T-helper 1 cell treated with Interleukin-12 subunit alpha and Interleukin-12 subunit beta and Interleukin-4 antibody, amounts not matched to agents 30 ng/mL and 1 ng/mL, for 36 hours (primary cell): Measurements from ENCODE around the gene MSMO1. TPM values are rescaled to one million over a fixed set of nuclear protein-coding genes. Genes with fewer than 3 reads are reported as not detected.
"Not testable (repeated sequence)": the region's sequence is repeated elsewhere in the genome, so short reads cannot be mapped to it uniquely, and the experiment has no call there.

Source experiments
- intact Hi-C: fragments of 100-400 bp; cut with micrococcal nuclease; formaldehyde crosslinking; loops from one replicate; pipeline ENCODE4 v1.15.1; 2024
- total RNA-seq: library from RNA; stranded (reverse); gene quantifications from 2 replicates; pipeline ENCODE4 v1.2.3, GENCODE V29; 2022

MSMO1 gene
- total RNA-seq: 52.8 and 53.9 TPM in 2 replicates

DNA sequence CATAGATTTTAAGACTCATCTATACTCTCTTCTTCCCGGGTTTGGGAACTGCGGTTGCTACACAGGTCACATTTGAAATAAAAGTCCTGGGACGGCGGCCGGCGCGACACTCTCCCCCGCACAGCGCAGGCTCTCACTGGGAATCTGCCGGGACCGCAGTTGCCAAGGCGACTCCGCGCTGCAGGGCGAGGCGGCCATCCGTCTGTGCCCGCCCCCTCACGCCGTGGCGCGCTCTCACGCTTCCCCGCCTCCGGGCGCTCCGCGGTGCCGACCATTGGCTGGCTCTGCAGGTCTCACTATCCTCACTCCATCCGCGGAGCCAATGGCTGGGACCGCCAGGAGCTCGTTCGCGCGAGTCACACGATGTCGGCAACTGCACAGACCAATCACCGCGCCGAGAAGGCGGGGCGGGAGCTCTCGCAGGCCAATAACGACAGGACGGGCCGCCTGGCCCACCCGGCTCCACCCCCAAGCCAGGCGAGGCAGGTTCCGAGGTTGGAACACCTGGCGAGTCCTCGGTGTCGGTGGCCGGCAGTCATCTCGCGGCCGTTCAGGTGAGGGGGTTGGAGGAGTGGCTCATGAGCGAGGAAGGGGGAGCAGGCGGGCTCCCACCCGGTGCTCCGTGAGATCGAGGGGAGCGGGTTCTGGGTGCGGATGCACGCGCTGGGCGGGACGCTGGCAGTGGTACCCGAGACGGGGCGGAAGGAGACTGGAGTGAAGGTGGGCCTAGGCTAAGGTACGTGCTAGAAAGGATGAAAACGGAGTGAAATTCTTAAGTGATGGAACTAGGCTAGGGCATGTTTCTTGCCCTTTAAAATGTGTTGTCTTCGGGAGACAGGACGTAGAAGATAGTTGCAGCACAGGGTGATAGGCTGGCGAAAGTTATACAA lies at the start of gene MSMO1:
TSS of gene MSMO1 (plus strand) at position 459 of the 890 bp plus-strand sequence. CDS start 5,702 bp downstream, outside the sequence.
- intact Hi-C loops: loop anchor here (1.0 to 5.0 kb wide), 9 partner anchors 26 to 1833 kb away; partner anchors contain the start of genes KLHL2, TMA16 and TMEM192

DNA sequence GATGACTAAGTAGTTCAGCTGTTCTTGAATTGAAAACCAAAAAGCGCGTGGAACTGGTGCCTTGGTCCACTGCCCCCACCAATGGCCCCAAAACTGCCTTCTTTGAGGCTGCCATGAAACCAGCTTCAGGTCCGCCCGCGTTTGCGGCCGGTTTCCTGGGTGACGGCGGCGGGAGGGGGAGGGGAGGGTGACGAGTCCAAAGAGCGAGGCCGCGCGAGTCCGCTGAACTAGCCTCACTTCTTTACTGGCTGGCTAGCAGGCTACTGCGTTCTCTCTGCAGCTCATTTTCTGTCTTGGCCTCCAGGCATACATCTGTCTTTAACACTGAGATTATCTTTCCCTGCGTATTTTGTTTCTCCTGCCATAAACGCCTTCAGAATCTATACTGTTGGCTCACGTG lies 47.9 kb upstream of the MSMO1 start:
- intact Hi-C loops: not testable (repeated sequence)

DNA sequence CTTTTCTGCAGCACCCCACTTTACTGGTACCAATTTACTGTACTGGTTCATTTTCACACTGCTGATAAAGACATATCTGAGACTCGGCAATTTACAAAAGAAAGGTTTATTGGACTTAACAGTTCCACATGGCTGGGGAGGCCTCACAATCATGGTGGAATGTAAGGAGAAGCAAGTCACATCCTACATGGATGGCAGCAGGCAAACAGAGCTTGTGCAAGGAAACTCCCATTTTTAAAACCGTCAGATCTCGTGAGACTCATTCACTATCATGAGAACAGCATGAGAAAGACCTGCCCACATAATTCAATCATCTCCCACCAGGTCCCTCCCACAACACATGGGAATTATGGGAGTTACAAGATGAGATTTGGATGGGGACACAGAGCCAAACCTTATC lies 42.8 kb upstream of the MSMO1 start:
- intact Hi-C loops: loop anchor here (10.0 kb wide), 1 partner anchor 180 kb away; no protein-coding TSS in a partner anchor

DNA sequence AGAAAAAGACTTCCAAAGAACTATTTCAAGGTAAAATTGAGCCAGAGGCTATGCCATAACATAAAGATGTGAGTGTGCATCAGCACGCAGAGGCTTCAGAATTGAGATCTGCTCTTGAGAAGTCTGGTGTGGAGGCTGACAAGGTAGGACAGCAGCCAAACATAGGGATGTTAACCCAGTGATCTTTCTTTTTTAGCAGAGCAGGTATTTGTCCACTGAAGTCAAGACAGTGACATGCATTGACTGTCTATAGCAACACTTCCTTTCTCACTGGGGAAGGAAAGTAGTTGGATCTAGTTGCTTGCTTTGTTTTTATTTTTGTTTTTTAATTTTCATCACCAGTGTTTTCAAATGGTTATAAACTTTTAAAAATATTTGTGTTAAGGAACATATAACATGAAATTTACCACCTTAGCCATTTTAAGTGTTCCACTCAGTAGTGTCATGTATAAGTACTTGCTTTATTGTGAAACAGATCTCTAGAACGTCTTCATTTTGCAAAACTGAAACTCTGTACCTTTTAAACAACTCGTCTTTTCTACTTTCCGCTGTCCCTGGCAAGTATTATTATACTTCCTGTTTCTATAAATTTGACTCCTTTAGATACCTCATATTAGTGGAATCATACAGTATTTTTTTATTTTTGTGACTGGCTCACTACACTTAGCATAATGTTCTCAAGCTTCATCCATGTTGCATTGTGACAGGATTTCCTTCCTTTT lies 40.7 kb upstream of the MSMO1 start:
- intact Hi-C loops: loop anchor here (2.0 to 10.0 kb wide), 2 partner anchors 14 to 178 kb away; no protein-coding TSS in a partner anchor

DNA sequence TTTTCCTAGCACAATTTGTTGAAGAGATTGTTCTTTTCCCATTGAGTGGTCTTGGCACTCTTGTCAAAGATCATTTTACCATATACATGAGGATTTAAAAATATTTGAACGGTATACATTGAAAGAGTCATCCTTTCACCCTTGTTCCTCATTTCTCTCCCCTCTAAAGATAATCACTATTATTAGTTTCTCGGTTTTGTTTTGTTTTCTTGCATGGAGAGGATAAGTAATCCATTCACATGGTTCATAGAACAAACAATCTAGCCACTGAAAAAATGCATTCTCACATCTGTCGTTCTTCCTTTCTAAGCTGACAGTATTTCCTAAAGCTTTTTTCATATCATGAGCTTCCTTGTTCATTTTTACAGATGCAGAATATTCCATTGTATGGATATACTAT lies 39.2 kb upstream of the MSMO1 start:
- intact Hi-C loops: loop anchor here (10.0 kb wide), 1 partner anchor 177 kb away; no protein-coding TSS in a partner anchor

DNA sequence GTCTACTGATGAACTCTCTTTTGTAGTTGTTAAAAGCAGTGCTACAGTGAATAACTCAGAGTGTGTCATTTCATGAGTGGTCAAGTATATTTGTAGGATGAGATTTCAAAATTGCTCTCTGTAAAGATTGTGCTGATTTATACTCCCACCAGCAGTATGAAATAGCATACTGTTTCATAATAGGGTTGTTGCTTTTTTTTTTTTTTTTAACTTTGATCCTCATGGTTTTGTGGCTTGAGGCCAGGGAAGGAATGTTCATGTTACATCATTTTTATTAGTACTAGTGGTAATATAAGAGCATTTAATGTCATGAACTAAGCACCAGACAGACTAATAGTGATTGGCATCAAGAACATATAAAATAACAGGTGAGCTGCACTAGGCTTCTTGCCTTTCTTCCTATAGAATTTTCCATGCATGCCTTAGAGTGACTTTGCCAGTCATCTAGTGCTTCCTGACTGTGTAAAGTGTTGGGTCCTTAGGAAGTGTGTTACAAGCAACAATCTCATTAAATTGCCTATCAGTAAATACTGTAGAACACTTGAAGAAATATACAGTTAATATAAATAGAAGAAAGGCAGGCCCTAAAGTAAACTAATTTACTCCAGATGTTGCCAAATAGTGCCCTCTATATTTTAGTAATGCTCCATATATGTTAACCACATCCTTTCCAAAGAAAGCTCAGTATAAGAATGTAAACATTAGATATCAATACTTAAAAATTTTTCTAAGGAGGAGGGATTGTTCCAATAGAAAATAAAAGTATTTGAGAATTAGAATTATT lies 38.6 kb upstream of the MSMO1 start:
- intact Hi-C loops: loop anchor here (1.0 to 10.0 kb wide), 2 partner anchors 158 to 176 kb away; no protein-coding TSS in a partner anchor

DNA sequence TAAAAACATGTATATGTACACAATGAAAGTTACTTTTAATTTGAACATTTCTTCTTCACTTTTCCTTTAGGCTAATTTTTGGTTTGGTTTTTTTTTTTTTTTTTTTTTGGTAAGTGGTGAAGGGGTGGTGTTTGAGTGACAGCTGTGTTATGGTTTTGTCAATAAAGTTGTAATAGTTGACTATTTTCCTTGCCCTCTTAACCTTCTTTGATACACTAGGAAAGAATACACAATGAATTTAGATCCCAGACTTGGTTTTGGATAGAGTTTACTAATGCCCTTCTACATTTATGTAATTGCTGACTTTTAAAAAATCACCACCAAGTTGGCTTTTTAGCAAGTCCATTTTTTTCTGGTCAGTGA lies 38.1 kb upstream of the MSMO1 start:
- intact Hi-C loops: loop anchor here (1.0 to 10.0 kb wide), 2 partner anchors 158 to 175 kb away; no protein-coding TSS in a partner anchor

DNA sequence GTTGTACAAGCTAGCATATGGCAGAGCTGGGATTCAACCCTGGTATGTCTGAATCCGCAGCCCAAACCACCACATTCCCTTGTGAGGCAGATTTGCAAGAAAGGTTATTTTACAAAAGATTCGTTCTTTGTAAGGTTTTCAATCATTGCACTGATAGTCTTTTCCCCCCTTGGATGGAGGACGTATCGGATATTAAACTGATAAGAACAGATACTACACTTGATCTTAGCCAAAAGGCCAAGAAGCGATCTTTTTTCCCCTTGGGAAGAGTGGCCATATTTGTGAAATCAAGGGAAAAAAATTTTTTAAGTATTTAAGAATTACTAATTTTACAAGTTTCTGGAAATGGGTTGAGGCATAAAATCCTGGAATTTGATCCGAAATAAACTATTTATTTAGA lies 34.4 kb upstream of the MSMO1 start:
- intact Hi-C loops: no loop called here

DNA sequence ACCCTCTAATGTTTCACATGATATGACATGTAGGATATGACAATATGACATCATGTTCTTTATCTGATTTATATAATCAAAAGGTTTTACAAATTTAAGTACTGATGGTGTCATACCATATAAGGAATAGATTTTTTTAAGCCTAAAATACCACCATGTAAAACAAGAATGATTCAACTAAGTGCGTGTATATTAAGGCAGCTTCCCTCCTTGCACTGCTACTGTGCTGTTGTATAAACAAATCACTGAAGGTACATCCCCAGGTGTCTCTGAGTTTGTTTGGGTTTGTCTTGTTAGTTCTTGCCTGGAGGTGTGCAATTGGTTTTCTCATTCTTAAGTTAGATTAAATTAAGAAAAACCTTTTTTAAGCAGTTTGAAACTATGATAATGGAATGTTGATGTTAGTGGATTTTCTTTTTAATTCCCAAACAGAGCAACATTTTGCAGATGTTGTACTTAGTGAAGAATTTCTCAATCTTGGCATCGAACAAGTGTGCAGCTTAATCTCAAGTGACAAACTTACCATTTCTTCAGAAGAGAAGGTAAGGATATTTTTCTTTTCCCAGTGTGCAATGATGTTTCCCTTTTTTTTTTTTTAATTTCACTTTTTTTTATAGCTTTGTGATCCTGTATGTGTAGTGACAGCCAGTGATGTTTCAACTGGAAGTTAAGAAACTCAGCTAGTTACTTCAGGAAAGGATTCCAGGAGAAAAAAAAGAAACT lies 33.4 kb upstream of the MSMO1 start:
- intact Hi-C loops: loop anchor here (2.0 kb wide), 1 partner anchor 85 kb away; no protein-coding TSS in a partner anchor

DNA sequence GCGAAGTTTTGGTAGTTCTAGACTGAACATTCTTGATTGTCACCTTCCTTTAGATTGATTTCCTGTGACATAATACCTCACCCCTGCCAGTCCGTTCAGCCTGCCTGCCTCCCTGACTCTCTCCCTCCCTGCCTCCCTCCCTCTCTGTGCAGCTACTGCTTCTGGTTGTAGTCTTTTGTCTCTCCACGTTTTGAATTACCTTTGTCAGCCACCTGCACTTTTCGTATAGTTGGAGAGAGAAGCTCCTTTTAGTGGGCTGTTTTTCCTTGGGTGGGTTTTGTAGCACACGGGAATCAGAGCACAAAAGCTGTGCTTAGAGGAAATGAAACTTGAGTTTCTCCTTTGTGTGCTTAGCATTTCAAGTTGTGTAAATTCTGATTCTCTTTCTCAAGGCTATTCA lies 32.6 kb upstream of the MSMO1 start:
- intact Hi-C loops: loop anchor here (2.0 kb wide), 1 partner anchor 86 kb away; no protein-coding TSS in a partner anchor

DNA sequence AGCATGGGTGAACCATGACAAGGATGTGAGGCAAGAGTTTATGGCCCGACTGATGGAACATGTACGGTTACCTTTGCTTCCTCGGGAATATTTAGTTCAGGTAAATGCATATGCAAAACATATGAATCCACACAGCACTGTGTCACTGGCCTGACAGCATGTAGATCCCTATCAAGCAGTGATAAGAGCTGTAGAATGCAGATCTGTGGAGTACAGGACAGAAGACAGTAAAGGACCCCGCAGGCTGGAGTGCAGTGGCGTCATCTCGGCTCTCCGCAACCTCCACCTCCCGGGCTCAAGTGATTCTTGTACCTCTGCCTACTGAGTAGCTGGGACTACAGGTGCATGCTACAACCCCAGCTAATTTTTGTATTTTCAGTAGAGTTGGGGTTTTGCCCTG lies 29.8 kb upstream of the MSMO1 start:
- intact Hi-C loops: loop anchor here (1.0 kb wide), 1 partner anchor 163 kb away; no protein-coding TSS in a partner anchor

DNA sequence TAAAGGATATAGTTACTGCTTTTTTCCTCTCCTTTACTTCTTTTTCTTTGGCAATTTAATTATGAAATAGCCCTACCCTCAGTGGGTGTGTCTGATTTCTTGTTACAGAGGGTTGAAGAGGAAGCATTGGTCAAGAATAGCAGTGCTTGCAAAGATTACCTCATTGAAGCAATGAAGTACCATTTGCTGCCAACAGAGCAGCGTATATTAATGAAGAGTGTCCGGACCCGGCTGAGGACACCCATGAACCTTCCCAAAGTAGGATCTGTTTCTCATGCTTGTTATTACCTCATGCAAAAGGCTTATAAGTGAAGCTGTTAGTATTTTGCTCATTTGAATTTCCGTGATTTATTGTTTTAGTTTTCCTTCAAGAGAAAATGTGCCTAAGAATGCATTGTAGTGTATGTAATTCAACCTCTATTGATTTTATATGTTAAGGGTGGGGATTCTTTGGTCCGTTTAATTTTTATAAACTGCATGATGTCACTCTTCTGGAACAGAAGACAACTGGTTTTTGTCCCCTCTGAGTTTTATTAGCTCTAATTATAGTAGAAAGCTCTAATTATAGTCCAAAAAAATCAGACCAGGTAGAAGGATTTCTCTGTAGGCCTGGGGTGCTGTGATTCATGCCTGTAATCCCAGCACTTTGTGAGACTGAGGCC lies 27.9 kb upstream of the MSMO1 start:
- intact Hi-C loops: loop anchor here (2.0 to 5.0 kb wide), 2 partner anchors 13 to 42 kb away; no protein-coding TSS in a partner anchor

DNA sequence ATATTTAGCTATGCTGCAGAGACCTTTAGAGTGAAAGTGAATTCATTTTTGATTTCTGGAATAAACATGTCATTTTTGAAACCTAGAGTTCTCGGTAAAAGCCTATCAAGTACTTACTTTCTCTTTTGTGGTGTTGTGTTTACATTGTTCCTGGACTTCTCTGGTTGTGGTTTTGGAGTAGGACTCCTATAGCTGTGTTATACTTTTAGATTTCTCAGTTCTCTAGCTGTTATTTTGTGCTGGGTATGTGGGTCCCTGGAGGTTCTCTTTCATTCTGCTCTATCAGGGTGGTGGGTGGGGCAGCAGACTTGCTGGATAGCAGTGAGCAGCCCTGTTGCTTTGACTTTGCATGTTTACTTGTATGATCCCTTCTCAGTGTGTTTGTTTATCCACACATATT lies 25.6 kb upstream of the MSMO1 start:
- intact Hi-C loops: loop anchor here (1.0 to 5.0 kb wide), 4 partner anchors 7 to 45 kb away; partner anchors contain the start of gene MSMO1

DNA sequence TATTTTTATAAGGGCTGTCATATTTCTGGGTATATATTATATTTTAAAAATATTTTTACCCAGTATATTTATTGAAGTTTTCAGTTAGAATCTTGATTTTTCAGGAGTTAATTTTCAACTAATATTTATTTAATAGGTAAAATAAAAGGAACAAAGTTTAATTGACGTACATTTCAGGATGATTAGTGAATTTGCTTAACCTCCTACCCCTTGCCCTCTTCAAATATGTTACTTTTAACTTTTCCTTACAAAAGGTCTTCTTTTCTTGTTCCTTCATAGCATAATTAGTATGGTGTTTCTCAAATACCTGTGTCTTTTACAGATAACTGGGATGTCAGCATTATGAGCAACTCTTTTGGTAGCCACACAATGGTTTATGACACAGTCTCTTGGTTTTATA lies 24.8 kb upstream of the MSMO1 start:
- intact Hi-C loops: loop anchor here (5.0 kb wide), 1 partner anchor 45 kb away; no protein-coding TSS in a partner anchor

DNA sequence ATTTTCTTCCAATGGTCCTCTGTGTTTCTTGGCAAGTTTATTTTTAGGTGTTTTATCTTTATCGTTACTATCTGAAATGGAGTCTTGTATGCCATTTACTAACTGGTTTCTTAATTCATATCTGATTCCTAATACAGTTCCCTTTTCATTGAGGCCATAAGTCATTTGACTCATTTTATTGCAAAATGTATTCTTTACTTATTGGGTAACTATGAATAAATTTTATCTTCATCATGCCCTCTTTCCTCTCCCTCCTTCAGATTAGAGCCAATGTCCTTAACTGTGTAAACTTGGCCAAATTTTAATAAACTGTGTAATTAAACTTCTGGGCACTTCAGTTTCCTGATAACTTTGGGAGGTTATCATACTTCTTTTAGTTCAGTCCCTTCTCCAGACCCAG lies 19.3 kb upstream of the MSMO1 start:
- intact Hi-C loops: no loop called here

DNA sequence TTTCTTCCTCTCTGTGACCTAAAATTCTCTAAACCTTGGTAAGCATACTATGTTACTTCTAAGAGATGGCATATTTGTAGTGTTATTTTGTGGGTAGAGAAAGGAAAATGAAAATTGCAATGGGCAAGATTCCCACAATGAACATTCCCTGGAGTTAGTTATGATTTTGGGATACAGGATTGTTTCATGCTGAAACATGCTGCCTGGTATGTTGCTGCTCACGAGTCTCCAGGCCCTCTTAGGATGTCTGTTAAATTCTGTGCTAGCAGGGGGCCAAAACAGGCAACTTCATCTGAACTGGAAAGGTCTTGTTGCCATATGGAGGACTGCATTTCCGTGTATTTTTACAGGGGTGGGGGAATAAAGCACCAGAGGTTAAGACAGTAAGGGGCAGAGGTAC lies 18.9 kb upstream of the MSMO1 start:
- intact Hi-C loops: loop anchor here (1.0 kb wide), 1 partner anchor 7 kb away; no protein-coding TSS in a partner anchor

DNA sequence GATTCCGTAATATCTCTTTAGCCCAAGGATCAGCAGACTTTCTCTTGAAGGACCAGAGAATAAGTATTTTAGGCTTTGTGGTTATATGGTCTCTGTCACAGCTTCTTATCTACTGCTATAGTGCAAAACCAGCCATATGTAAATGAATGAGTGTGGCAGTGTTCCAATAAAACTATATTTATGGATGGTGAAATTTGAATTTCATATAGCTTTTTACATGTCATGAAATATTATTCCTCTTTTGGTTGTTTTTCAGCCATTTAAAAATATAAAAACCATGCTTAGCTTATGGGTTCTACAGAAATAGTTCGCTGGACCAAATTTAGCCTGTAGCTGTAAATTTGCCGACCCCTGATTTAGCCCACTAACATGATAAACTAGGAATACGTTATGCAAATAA lies 18.0 kb upstream of the MSMO1 start:
- intact Hi-C loops: loop anchor here (1.0 kb wide), 1 partner anchor 8 kb away; no protein-coding TSS in a partner anchor

DNA sequence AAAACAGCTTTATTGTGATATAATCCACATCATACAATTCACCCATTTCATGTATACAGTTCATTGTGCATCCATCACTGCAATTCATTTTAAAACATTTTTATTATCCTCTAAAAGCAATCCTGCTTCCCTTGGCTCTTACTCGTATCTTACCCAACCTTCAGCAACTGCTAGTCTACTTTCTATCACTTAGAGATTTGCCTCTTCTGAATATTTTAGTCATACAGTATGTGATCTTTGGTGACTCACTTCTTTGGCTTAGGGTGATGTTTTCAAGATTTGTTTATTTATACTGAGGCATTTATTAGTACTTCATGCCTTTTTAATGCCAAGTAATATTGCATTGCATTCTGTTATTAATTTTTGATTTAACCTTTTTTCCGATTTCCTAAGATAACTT lies 15.0 kb upstream of the MSMO1 start:
- intact Hi-C loops: no loop called here

DNA sequence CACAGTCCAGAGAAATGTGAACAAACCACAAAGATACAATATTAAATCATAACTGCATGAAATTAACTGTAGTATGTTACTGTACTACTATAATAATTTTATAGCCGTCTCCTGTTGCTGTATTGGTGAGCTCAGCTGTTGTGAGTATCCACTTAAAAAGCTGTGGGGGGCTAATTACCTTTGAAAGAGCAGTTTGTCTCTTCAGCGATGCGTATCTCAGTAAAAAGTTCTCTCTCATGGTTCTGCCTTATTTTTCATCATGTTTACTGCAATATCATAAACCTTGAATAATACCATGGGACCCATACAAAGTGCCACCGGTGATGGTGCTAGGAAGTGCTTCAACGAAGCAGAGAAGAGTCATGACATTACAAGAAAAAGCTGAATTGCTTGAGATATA lies 8.4 kb upstream of the MSMO1 start:
- intact Hi-C loops: no loop called here
